ENCODE data around the gene COA5.
"Not testable (repeated sequence)": the region's sequence is repeated elsewhere in the genome, so short reads cannot be mapped to it uniquely, and the experiment has no call there.

The COA5 gene

GRCh38 chr2:98598781-98599428, 9.4 kb downstream of the COA5 start:
- no peak overlapping the region for H3K4me3 ChIP-seq (ENCODE audit: low read length)
- H3K4me1 ChIP-seq (ENCODE audit: control insufficient read depth, insufficient read depth, low read length), result no peaks in the 10 kb centered on the region
- H3K27me3 ChIP-seq (ENCODE audit: control insufficient read depth, insufficient read depth, low read length), result no peaks in the 10 kb centered on the region
- H3K27ac ChIP-seq (ENCODE audit: low read depth, low read length), result no peak overlapping the region
- H3K9ac ChIP-seq (ENCODE audit: low read length), result no peak overlapping the region
- H3K36me3 ChIP-seq (ENCODE audit: control insufficient read depth, insufficient read depth, low read length), result peaks cover 11% of the 10 kb centered on the region

GRCh38 chr2:98594665-98595064, 13.6 kb downstream of the COA5 start:
- not testable (repeated sequence) for H3K9ac ChIP-seq (ENCODE audit: low read length); H3K4me1 ChIP-seq (ENCODE audit: control insufficient read depth, insufficient read depth, low read length); H3K27me3 ChIP-seq (ENCODE audit: control insufficient read depth, insufficient read depth, low read length); H3K4me3 ChIP-seq (ENCODE audit: low read length); H3K27ac ChIP-seq (ENCODE audit: low read depth, low read length)
- peaks cover 22% of the 10 kb centered on the region for H3K36me3 ChIP-seq (ENCODE audit: control insufficient read depth, insufficient read depth, low read length)

- Histone ChIP-seq H3K4me1 (ENCODE audit: control insufficient read depth, insufficient read depth, low read length) (no peaks in the 10 kb centered on the region), H3K27ac (ENCODE audit: low read depth, low read length) (no peak overlapping the region), H3K36me3 (ENCODE audit: control insufficient read depth, insufficient read depth, low read length) (peaks cover 18% of the 10 kb centered on the region), H3K4me3 (ENCODE audit: low read length) (no peak overlapping the region), H3K9ac (ENCODE audit: low read length) (no peak overlapping the region), H3K27me3 (ENCODE audit: control insufficient read depth, insufficient read depth, low read length) (no peaks in the 10 kb centered on the region)
These were observed 15.7 kb downstream of the COA5 start for GRCh38 chr2:98592565-98592964.

GRCh38 chr2:98589489-98589888, 18.8 kb downstream of the COA5 start:
- no peaks in the 10 kb centered on the region for H3K27me3 ChIP-seq (ENCODE audit: control insufficient read depth, insufficient read depth, low read length)
- no peak overlapping the region for H3K4me3 ChIP-seq (ENCODE audit: low read length)
- no peak overlapping the region for H3K9ac ChIP-seq (ENCODE audit: low read length)
- H3K27ac ChIP-seq (ENCODE audit: low read depth, low read length), result no peak overlapping the region
- H3K36me3 ChIP-seq (ENCODE audit: control insufficient read depth, insufficient read depth, low read length), result peaks cover 15% of the 10 kb centered on the region
- no peaks in the 10 kb centered on the region for H3K4me1 ChIP-seq (ENCODE audit: control insufficient read depth, insufficient read depth, low read length)

GRCh38 chr2:98588880-98589431, 19.4 kb downstream of the COA5 start:
- no peak overlapping the region for H3K27ac ChIP-seq (ENCODE audit: low read depth, low read length)
- H3K4me3 ChIP-seq (ENCODE audit: low read length), result no peak overlapping the region
- H3K36me3 ChIP-seq (ENCODE audit: control insufficient read depth, insufficient read depth, low read length), result peaks cover 15% of the 10 kb centered on the region
- no peaks in the 10 kb centered on the region for H3K4me1 ChIP-seq (ENCODE audit: control insufficient read depth, insufficient read depth, low read length)
- H3K27me3 ChIP-seq (ENCODE audit: control insufficient read depth, insufficient read depth, low read length), result no peaks in the 10 kb centered on the region
- H3K9ac ChIP-seq (ENCODE audit: low read length), result no peak overlapping the region

GRCh38 chr2:98586551-98587140, 21.7 kb downstream of the COA5 start:
- Histone ChIP-seq H3K36me3 (ENCODE audit: control insufficient read depth, insufficient read depth, low read length) (peaks cover 18% of the 10 kb centered on the region), H3K27ac (ENCODE audit: low read depth, low read length) (no peak overlapping the region), H3K9ac (ENCODE audit: low read length) (no peak overlapping the region), H3K4me1 (ENCODE audit: control insufficient read depth, insufficient read depth, low read length) (no peaks in the 10 kb centered on the region), H3K27me3 (ENCODE audit: control insufficient read depth, insufficient read depth, low read length) (no peaks in the 10 kb centered on the region), H3K4me3 (ENCODE audit: low read length) (no peak overlapping the region)

GRCh38 chr2:98585386-98585785, 22.9 kb downstream of the COA5 start:
- Histone ChIP-seq H3K27me3 (ENCODE audit: control insufficient read depth, insufficient read depth, low read length) (no peaks in the 10 kb centered on the region), H3K27ac (ENCODE audit: low read depth, low read length) (no peak overlapping the region), H3K4me3 (ENCODE audit: low read length) (no peak overlapping the region), H3K9ac (ENCODE audit: low read length) (no peak overlapping the region), H3K36me3 (ENCODE audit: control insufficient read depth, insufficient read depth, low read length) (peaks cover 10% of the 10 kb centered on the region), H3K4me1 (ENCODE audit: control insufficient read depth, insufficient read depth, low read length) (no peaks in the 10 kb centered on the region)

GRCh38 chr2:98583816-98584618, 24.3 kb downstream of the COA5 start:
- H3K4me1 ChIP-seq (ENCODE audit: control insufficient read depth, insufficient read depth, low read length), result no peaks in the 10 kb centered on the region
- H3K27ac ChIP-seq (ENCODE audit: low read depth, low read length), result no peak overlapping the region
- H3K27me3 ChIP-seq (ENCODE audit: control insufficient read depth, insufficient read depth, low read length), result no peaks in the 10 kb centered on the region
- no peak overlapping the region for H3K9ac ChIP-seq (ENCODE audit: low read length)
- H3K36me3 ChIP-seq (ENCODE audit: control insufficient read depth, insufficient read depth, low read length), result peaks cover 5% of the 10 kb centered on the region
- no peak overlapping the region for H3K4me3 ChIP-seq (ENCODE audit: low read length)

GRCh38 chr2:98583276-98583675, 25.0 kb downstream of the COA5 start:
- Histone ChIP-seq H3K4me1 (ENCODE audit: control insufficient read depth, insufficient read depth, low read length) (no peaks in the 10 kb centered on the region), H3K27me3 (ENCODE audit: control insufficient read depth, insufficient read depth, low read length) (no peaks in the 10 kb centered on the region), H3K9ac (ENCODE audit: low read length) (no peak overlapping the region), H3K36me3 (ENCODE audit: control insufficient read depth, insufficient read depth, low read length) (peaks cover 5% of the 10 kb centered on the region), H3K27ac (ENCODE audit: low read depth, low read length) (no peak overlapping the region), H3K4me3 (ENCODE audit: low read length) (no peak overlapping the region)

- no peaks in the 10 kb centered on the region for H3K27me3 ChIP-seq (ENCODE audit: control insufficient read depth, insufficient read depth, low read length)
- H3K9ac ChIP-seq (ENCODE audit: low read length), result no peak overlapping the region
- no peak overlapping the region for H3K4me3 ChIP-seq (ENCODE audit: low read length)
- peaks cover 5% of the 10 kb centered on the region for H3K36me3 ChIP-seq (ENCODE audit: control insufficient read depth, insufficient read depth, low read length)
- no peaks in the 10 kb centered on the region for H3K4me1 ChIP-seq (ENCODE audit: control insufficient read depth, insufficient read depth, low read length)
- H3K27ac ChIP-seq (ENCODE audit: low read depth, low read length), result no peak overlapping the region
These were observed 25.8 kb downstream of the COA5 start for GRCh38 chr2:98582523-98582922.

- Histone ChIP-seq H3K27ac (ENCODE audit: low read depth, low read length) (no peak overlapping the region), H3K36me3 (ENCODE audit: control insufficient read depth, insufficient read depth, low read length) (peaks cover 5% of the 10 kb centered on the region), H3K27me3 (ENCODE audit: control insufficient read depth, insufficient read depth, low read length) (no peaks in the 10 kb centered on the region), H3K4me1 (ENCODE audit: control insufficient read depth, insufficient read depth, low read length) (no peaks in the 10 kb centered on the region), H3K4me3 (ENCODE audit: low read length) (no peak overlapping the region), H3K9ac (ENCODE audit: low read length) (no peak overlapping the region)
These were observed 27.5 kb downstream of the COA5 start for GRCh38 chr2:98580656-98581284.

GRCh38 chr2:98579926-98580325, 28.4 kb downstream of the COA5 start:
- no peaks in the 10 kb centered on the region for H3K4me1 ChIP-seq (ENCODE audit: control insufficient read depth, insufficient read depth, low read length)
- no peak overlapping the region for H3K27ac ChIP-seq (ENCODE audit: low read depth, low read length)
- no peak overlapping the region for H3K4me3 ChIP-seq (ENCODE audit: low read length)
- H3K27me3 ChIP-seq (ENCODE audit: control insufficient read depth, insufficient read depth, low read length), result no peaks in the 10 kb centered on the region
- H3K9ac ChIP-seq (ENCODE audit: low read length), result no peak overlapping the region
- H3K36me3 ChIP-seq (ENCODE audit: control insufficient read depth, insufficient read depth, low read length), result peaks cover 8% of the 10 kb centered on the region
